Neural progenitor cell (in vitro differentiated cells): Measurements from ENCODE around the gene POLA2.

Experiments
- CTCF ChIP-seq: fragments of 200-600 bp; sonication (generic); IDR thresholded peaks from 2 replicates; pipeline ENCODE4 v1.5.1; 2017; ENCODE audit warnings: antibody characterized with exemption, mild to moderate bottlenecking
- EZH2phosphoT487 ChIP-seq: fragments of 200-600 bp; sonication (generic); IDR thresholded peaks from 2 replicates; pipeline ENCODE4 v1.6.1; 2017; ENCODE audit warnings: antibody characterized with exemption

- no peak for TF ChIP-seq CTCF
- no peak for TF ChIP-seq EZH2phosphoT487
Observed at GRCh38 chr11:65277631-65278277, 16.0 kb downstream of the POLA2 start.
